Neuronal stem cell (in vitro differentiated cells): ENCODE measurements around the gene MYZAP.
A peak's percentile ranks its signal among the peaks of the same experiment; 100 is the strongest.

Experiments
- DNase-seq: peaks from one replicate; pipeline ENCODE4 v3.0.0-alpha.2; 2013; ENCODE audit warnings: low spot score
- H2AFZ ChIP-seq: one replicate; pipeline ENCODE4 v1.6.1; 2013; ENCODE audit warnings: mild to moderate bottlenecking, low read length, inconsistent platforms
- H2AK5ac ChIP-seq: 2 replicates; pipeline ENCODE4 v1.6.1; 2013; ENCODE audit warnings: low read depth, mild to moderate bottlenecking, inconsistent platforms, low read length, moderate library complexity, mixed read lengths
- H2BK120ac ChIP-seq: 2 replicates; pipeline ENCODE4 v1.6.1; 2013; ENCODE audit warnings: low read depth, mild to moderate bottlenecking, inconsistent platforms, low read length, moderate library complexity, mixed read lengths
- H2BK12ac ChIP-seq: one replicate; pipeline ENCODE4 v1.6.1; 2013; ENCODE audit warnings: low read length, inconsistent platforms
- H2BK15ac ChIP-seq: 2 replicates; pipeline ENCODE4 v1.6.1; 2013; ENCODE audit warnings: mild to moderate bottlenecking, low read length, inconsistent platforms, mixed read lengths
- H2BK5ac ChIP-seq: one replicate; pipeline ENCODE4 v1.6.1; 2013; ENCODE audit warnings: inconsistent platforms, mild to moderate bottlenecking, low read length, moderate library complexity
- H3K14ac ChIP-seq: one replicate; pipeline ENCODE4 v1.6.1; 2013; ENCODE audit warnings: low read length, inconsistent platforms
- H3K18ac ChIP-seq: 2 replicates; pipeline ENCODE4 v1.6.1; 2013; ENCODE audit warnings: low read length, inconsistent platforms
- H3K23ac ChIP-seq: 2 replicates; pipeline ENCODE4 v1.6.1; 2013; ENCODE audit warnings: low read depth, mild to moderate bottlenecking, mixed read lengths, low read length, inconsistent platforms; ENCODE audit not compliant: poor library complexity
- H3K27ac ChIP-seq: replicated peaks from 3 replicates; pipeline ENCODE4 v1.5.1; 2013; ENCODE audit warnings: low read length, inconsistent platforms
- H3K27me3 ChIP-seq, 3 experiments: 2 replicates each; pipeline ENCODE4 v1.6.1; 2013; ENCODE audit warnings: low read length in 3 of 3, mild to moderate bottlenecking in 2 of 3, inconsistent platforms in 1 of 3, low read depth in 1 of 3, mixed read lengths in 1 of 3, moderate library complexity in 1 of 3; ENCODE audit not compliant: control insufficient read depth in 3 of 3, insufficient read depth in 3 of 3
- H3K36me3 ChIP-seq, 2 donors: replicated peaks in 1 of 2; 2 replicates each; pipeline ENCODE4 v1.6.1; 2013; ENCODE audit warnings: low read length in 2 of 2; ENCODE audit not compliant: control insufficient read depth in 2 of 2, insufficient read depth in 2 of 2
- H3K4ac ChIP-seq: 2 replicates; pipeline ENCODE4 v1.6.1; 2013; ENCODE audit warnings: inconsistent platforms, mild to moderate bottlenecking, low read length, moderate library complexity
- H3K4me1 ChIP-seq, 2 donors: 1 replicate in 1 of 2; 2 replicates in 1 of 2; pipeline ENCODE4 v1.6.1; 2013; ENCODE audit warnings: low read length in 2 of 2, low read depth in 1 of 2; ENCODE audit not compliant: control insufficient read depth in 2 of 2, insufficient read depth in 1 of 2
- H3K4me2 ChIP-seq: one replicate; pipeline ENCODE4 v1.6.1; 2013; ENCODE audit warnings: mild to moderate bottlenecking, low read length, inconsistent platforms; ENCODE audit not compliant: insufficient read depth, poor library complexity, severe bottlenecking
- H3K4me3 ChIP-seq, 2 donors: 2 replicates each; pipeline ENCODE4 v1.5.1; 2013; ENCODE audit warnings: low read length in 2 of 2, mild to moderate bottlenecking in 2 of 2, inconsistent platforms in 1 of 2, moderate library complexity in 1 of 2
- H3K79me1 ChIP-seq: one replicate; pipeline ENCODE4 v1.6.1; 2013; ENCODE audit warnings: low read depth, mild to moderate bottlenecking, inconsistent platforms, low read length, moderate library complexity
- H3K9ac ChIP-seq: one replicate; pipeline ENCODE4 v1.6.1; 2013; ENCODE audit warnings: mild to moderate bottlenecking, low read depth, low read length, inconsistent platforms; ENCODE audit not compliant: poor library complexity
- H3K9me3 ChIP-seq, 2 donors: replicated peaks in 1 of 2; 2 replicates each; pipeline versions ENCODE3 to v1.6.1; 2013; ENCODE audit warnings: low read length in 2 of 2, mild to moderate bottlenecking in 2 of 2, inconsistent platforms in 1 of 2, low read depth in 1 of 2, mixed read lengths in 1 of 2, moderate library complexity in 1 of 2; ENCODE audit not compliant: control insufficient read depth in 2 of 2, insufficient read depth in 1 of 2
- H4K8ac ChIP-seq: one replicate; pipeline ENCODE4 v1.6.1; 2013; ENCODE audit warnings: low read depth, mild to moderate bottlenecking, inconsistent platforms, low read length, moderate library complexity
- H4K91ac ChIP-seq: one replicate; pipeline ENCODE4 v1.6.1; 2013; ENCODE audit warnings: low read length, low read depth, mild to moderate bottlenecking, inconsistent platforms; ENCODE audit not compliant: poor library complexity
- WGBS, 2 donors: extraction: QIAGEN DNeasy Blood & Tissue Kit; methylation state at CpG; one replicate each; pipeline ENCODE4 v1.1.7; 2013; ENCODE audit warnings: missing lambda C conversion rate in 2 of 2, mixed read lengths in 1 of 2; ENCODE audit not compliant: insufficient read length in 2 of 2, insufficient replicate concordance in 1 of 2; ENCODE audit errors: extremely low coverage in 2 of 2; 5-methylcytosine and 5-hydroxymethylcytosine counted together

Gene MYZAP

DNA sequence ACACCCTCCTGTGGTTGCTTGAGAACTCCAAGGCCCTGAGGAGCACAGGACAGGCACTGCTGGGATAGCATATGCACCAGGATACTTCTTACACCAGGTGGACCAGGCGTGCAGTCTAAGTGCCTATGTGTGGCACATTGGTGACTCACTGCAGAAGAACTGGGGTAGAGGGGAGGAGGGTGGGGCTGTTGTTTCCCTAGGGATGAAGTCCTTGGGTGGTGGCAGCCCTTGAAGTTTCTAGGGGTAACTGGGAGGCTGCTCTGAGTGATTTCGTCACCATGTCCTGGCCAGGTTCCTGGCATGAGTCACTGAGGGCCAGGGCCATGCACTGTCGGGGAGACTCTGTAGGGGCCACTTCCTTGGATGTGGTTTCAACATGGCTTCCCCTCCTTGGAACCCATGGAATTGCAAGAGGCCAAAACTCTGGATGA is 15.9 kb downstream of the MYZAP start:
- no CpG with 5 or more reads among the region's 3 CpGs for WGBS, 2 donors
- H4K8ac ChIP-seq: no peak overlapping the region
- H4K91ac ChIP-seq: no peak overlapping the region
- H3K79me1 ChIP-seq: no peaks in the 10 kb centered on the region
- H2BK12ac ChIP-seq: no peak overlapping the region
- H3K4me1 ChIP-seq: peaks cover 0 to 7% of the 10 kb centered on the region in 2 donors
- H3K36me3 ChIP-seq: no peaks in the 10 kb centered on the region
- H3K27me3 ChIP-seq: peaks cover 0 to 29% (median 0%) of the 10 kb centered on the region in 3 experiments
- H3K18ac ChIP-seq: peak overlapping the region; percentile 4
- no peak overlapping the region for H3K9ac ChIP-seq
- no peak overlapping the region for H3K14ac ChIP-seq
- DNase-seq: no peak
- H2BK120ac ChIP-seq: no peak overlapping the region
- no peak overlapping the region for H2BK5ac ChIP-seq
- no peak overlapping the region for H3K27ac ChIP-seq
- H3K4me3 ChIP-seq: no peak overlapping the region
- H3K9me3 ChIP-seq: no peaks in the 10 kb centered on the region
- H3K23ac ChIP-seq: no peak overlapping the region
- H2AFZ ChIP-seq: no peak overlapping the region
- no peak overlapping the region for H2BK15ac ChIP-seq
- no peak overlapping the region for H3K4ac ChIP-seq
- no peak overlapping the region for H3K4me2 ChIP-seq
- H2AK5ac ChIP-seq: no peak overlapping the region

DNA sequence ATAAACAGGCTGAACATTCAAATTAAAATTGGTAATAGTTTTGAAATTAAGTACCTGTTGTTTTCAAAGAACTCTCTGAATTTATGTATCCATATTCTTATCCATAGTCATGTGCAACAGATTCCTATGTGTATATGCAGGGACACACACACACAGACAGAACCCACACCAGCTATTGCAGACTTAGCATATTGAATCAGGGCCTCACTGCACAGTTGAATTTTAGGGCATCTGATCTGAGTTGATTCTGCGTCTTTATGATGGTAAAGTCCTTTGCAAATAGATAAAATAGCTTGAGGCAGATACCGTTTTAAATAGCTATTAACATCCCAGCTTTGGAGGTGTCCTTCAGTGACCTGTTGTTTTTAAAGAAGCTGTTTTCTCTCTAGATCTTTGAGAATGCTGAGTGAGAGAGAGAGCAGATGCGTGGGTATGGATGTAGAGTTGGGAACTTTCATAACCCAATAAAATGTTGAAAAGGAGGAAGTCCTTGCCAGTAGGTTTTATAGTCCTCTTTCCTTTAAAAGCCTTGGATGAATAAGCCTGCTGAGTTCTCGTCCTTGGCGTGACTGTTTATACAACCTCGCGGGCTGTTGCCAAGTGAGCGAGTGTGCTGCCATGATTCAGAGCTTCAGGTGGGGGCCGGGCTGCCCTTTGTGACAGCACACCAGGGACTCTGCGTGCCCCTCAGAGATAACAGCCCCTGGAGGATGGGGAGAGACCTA is 18.3 kb downstream of the MYZAP start:
- Histone ChIP-seq H2BK5ac (no peak overlapping the region), H3K4ac (no peak overlapping the region)

DNA sequence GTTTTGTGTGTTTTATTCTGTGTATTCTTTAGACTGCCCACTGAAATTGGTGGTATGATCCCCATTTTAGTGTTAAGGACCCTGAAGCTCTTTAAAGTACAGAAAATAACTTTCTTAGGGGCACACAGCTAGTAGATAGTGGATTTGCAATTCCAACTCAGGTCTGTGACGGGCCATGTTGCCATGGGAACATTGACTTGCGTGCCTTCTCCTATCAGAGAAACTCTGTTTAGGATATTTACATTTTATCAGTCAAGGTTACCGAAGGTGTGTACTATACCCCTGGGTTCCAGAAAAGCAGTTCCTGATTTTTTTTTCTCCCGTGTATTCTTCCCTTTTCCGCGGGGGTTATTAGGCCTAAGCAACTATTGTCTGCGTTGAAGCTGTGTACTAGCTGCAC is 19.4 kb downstream of the MYZAP start:
- Histone ChIP-seq H3K23ac (no peak overlapping the region), H2BK5ac (no peak overlapping the region), H4K8ac (no peak overlapping the region), H3K4me2 (no peak overlapping the region), H2BK12ac (no peak overlapping the region), H3K9ac (no peak overlapping the region), H3K79me1 (no peaks in the 10 kb centered on the region), H3K14ac (no peak overlapping the region), H3K18ac (no peak overlapping the region), H2AFZ (no peak overlapping the region), H3K4ac (no peak overlapping the region), H2BK15ac (no peak overlapping the region), H3K4me3 (no peak overlapping the region), H3K36me3 (no peaks in the 10 kb centered on the region), H3K9me3 (peaks cover 0 to 2% of the 10 kb centered on the region in 2 donors), H2BK120ac (no peak overlapping the region), H4K91ac (no peak overlapping the region), H3K4me1 (peaks cover 0 to 5% of the 10 kb centered on the region in 2 donors), H3K27me3 (peaks cover 0 to 15% (median 0%) of the 10 kb centered on the region in 3 experiments), H2AK5ac (no peak overlapping the region), H3K27ac (no peak overlapping the region)
- WGBS, 2 donors: no CpG with 5 or more reads among the region's 7 CpGs
- no peak for DNase-seq

More for the DNA sequence above, 18.3 kb downstream of the MYZAP start:
- H2BK120ac ChIP-seq: no peak overlapping the region
- H3K27me3 ChIP-seq: peaks cover 0 to 11% (median 0%) of the 10 kb centered on the region in 3 experiments
- H3K14ac ChIP-seq: no peak overlapping the region
- no peak overlapping the region for H3K27ac ChIP-seq
- no peak overlapping the region for H3K23ac ChIP-seq
- no peak overlapping the region for H2BK12ac ChIP-seq
- no peak overlapping the region for H3K4me3 ChIP-seq
- H3K36me3 ChIP-seq: no peaks in the 10 kb centered on the region
- no peak overlapping the region for H3K9ac ChIP-seq
- H2AFZ ChIP-seq: peak overlapping the region; percentile 31
- peaks cover 0 to 3% of the 10 kb centered on the region in 2 donors for H3K4me1 ChIP-seq
- no peak overlapping the region for H2BK15ac ChIP-seq
- H2AK5ac ChIP-seq: no peak overlapping the region
- WGBS, 2 donors: no CpG with 5 or more reads among the region's 10 CpGs
- H3K79me1 ChIP-seq: no peaks in the 10 kb centered on the region
- no peak overlapping the region for H4K8ac ChIP-seq
- H4K91ac ChIP-seq: no peak overlapping the region
- DNase-seq: no peak
- H3K18ac ChIP-seq: no peak overlapping the region
- H3K9me3 ChIP-seq: peaks cover 0 to 2% of the 10 kb centered on the region in 2 donors
- no peak overlapping the region for H3K4me2 ChIP-seq

DNA sequence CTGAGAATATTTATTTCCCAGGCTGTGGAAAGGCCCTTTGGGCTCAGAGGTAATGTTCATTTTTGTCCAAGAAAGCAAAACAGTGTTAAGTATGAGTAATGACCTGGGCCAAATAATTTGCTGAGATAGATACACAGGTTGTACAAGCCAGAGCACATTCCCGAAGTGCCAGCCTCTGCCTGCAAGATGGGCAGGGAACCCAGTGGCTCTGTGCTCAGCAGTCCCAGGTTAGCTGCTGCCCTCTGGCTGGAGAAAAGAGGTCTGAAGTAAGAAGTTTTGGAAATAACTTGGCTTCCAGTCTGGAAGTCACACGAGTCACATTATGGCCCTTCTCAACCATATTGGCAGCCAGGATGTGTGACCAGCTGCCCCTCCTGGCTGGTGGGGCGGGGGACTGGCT is 20.2 kb downstream of the MYZAP start:
- peaks cover 0 to 15% (median 0%) of the 10 kb centered on the region in 3 experiments for H3K27me3 ChIP-seq
- H2BK15ac ChIP-seq: no peak overlapping the region
- WGBS, 2 donors: no CpG with 5 or more reads among the region's 3 CpGs
- H4K8ac ChIP-seq: no peak overlapping the region
- H3K79me1 ChIP-seq: no peaks in the 10 kb centered on the region
- H3K9ac ChIP-seq: no peak overlapping the region
- no peak overlapping the region for H2BK12ac ChIP-seq
- no peaks in the 10 kb centered on the region for H3K36me3 ChIP-seq
- no peak overlapping the region for H3K18ac ChIP-seq
- H3K4me3 ChIP-seq: no peak overlapping the region
- H3K14ac ChIP-seq: no peak overlapping the region
- no peak overlapping the region for H2AFZ ChIP-seq
- H3K4me1 ChIP-seq: peaks cover 0 to 5% of the 10 kb centered on the region in 2 donors
- no peak overlapping the region for H3K27ac ChIP-seq
- H3K4ac ChIP-seq: no peak overlapping the region
- no peak overlapping the region for H3K23ac ChIP-seq
- H2BK120ac ChIP-seq: no peak overlapping the region
- H3K4me2 ChIP-seq: no peak overlapping the region
- DNase-seq: no peak
- no peak overlapping the region for H4K91ac ChIP-seq
- no peak overlapping the region for H2BK5ac ChIP-seq
- no peak overlapping the region for H2AK5ac ChIP-seq
- H3K9me3 ChIP-seq: peaks cover 0 to 2% of the 10 kb centered on the region in 2 donors
